NCI-H774 (cell line): ENCODE data around the gene GRAMD4.

Experiments used
- DNase-seq: peaks from one replicate; lab custom pipeline; 2025; lab: John Stamatoyannopoulos, UW

Gene GRAMD4

DNA sequence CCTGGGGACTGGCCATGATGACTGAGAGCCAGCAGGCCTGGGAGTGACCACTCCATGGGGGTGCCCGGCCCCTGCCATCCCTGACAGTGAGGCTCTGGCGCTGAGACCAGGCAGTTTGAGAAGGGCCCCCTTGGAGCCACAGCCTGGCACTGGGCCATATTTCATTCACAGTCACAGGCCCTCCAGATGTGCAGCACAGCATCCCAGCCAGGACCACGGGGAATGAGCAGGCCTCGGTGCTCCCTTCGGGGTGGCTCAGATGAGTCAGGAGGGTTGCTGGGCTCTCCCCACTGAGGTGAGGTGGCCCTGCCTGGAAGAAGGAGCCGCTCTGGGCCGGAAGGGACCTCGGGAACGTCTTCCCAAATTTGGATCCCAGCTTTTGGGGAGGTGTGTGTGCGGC lies 53.0 kb downstream of the GRAMD4 start:
- no peak for DNase-seq

DNA sequence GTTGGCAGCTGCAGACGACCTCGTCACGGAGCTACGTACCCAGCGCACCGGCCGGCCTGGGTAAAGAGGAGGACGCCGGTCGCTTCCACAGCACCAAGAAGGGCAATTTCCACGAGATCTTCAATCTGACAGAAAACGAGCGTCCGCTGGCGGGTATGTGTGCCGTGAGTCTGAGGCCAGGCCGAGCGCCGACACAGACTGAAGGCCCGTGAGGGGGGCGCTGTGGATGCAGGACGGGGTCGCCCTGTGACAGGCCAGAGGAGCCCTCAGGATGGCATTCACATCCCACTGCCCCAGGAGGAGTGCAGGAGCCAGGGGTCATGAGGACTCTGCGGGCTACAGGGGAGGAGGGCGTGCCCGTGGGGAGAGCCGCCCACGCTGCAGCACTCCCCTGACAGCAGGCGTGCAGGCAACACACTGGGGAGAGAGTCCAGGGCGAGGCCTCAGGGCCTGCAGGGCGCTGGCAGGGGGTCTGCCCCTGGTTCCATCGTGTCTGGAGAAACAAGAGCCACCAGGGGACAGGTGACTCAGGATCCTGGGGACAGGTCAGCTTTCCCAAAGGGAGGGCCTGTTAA lies 53.6 kb downstream of the GRAMD4 start:
- DNase-seq = no peak

DNA sequence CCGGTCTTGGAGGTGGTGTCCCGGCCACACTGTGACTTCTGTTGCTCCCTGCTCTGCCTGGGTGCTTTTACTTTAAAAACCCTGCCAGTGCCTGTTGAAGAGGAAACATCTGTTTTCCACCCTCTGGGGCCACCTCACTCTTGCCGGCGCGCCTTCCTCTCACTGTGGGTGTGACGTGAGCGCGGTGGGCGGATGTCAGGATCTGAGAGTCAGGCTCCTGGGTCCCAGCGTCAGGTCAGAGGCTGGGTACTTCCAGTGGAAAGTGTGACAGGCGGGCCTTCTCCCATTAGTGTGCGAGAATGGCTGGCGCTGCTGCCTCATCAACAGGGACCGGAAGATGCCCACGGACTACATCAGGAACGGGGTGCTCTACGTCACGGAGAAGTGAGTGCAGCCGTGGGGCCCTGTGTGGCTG lies 54.2 kb downstream of the GRAMD4 start:
- DNase-seq = no peak

DNA sequence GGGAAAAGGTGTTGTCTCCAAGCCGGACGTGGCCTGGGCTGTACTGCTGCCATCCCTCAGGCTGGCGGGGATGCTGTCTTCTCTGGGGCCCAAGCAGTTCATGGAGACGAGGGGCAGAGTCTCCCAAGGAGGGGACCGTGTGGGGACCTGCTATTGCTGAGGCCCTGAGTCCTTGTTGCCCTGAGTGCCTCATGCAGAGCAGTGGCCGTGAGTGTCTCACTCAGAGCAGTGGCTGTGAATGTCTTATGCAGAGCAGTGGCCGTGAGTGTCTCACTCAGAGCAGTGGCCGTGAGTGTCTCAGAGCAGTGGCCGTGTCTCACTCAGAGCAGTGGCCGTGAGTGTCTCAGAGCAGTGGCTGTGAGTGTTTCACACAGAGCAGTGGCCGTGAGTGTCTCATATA lies 54.7 kb downstream of the GRAMD4 start:
- DNase-seq = no peak

DNA sequence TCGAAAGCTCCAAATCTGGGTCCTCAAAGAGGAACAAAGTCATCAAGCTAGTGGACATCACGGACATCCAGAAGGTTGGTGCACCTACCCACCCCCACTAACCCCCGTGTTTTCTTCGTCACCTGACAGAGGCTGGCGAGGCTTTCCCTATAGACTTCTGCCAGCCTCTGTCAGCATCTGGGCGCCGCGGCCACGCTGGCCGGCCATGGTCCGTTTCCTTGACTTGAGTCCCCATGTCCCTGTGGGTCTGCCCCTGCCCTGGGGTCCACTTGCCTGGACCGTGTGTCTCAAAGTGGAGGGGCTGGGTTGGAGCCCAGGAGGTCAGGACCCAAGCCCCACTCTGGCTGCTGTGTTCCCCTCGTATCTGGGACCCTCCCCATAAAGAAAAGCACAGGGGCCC lies 55.3 kb downstream of the GRAMD4 start:
- no peak for DNase-seq

DNA sequence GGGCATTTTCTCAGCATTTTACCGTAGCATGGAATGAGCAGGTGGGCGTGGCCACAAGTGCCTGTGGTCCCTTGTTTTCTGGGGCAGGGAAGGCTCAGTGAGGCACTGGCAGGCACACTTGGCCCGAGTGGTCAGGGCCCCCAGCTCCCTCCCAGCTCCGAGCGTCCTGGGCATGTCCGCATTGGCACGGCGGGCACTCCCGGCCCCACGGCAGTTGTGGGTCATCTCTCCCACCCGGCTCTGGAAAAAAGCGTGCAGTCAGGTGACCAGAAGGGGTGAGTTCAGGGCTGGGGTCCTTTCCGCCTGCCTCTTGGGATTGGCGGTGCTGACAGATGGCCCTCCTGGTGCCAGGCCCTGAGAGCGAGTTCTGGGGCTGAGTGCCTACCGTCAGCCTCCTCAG lies 55.8 kb downstream of the GRAMD4 start:
- no peak for DNase-seq

DNA sequence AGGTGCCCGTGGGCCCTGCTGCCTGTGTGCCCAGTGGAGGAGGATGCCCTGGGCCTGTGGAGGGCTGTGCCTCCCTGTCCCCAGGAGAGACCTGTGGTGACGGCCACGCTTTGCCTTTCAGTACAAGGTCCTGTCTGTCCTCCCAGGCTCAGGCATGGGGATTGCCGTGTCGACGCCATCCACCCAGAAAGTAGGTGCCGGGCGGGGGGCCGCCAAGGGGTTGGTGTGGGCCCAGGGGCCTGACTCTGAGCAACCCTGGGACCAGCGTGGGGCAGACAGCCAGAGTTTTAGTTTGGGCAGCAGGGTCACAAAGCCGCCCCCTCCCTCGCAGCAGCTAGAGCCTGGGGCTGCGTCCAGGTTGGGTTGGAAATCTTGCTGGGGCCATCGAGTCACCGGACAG lies 56.3 kb downstream of the GRAMD4 start:
- no peak for DNase-seq

DNA sequence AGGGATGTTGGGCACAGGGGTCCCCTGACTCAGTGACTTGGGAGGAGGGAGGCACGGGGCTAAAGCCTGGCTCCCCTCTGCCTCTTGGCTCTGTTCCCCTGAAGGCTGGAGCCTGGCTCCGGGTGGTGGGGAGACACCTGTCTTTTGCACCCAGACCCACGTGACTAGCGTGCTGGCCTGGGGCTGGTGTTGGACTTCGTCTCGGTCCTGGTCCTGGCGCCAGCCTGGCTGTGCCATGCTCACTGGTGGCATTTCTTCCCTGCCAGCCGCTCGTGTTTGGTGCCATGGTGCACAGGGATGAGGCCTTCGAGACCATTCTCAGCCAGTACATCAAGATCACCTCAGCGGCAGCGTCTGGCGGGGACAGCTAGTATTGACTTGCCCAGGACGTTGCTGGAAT lies 56.7 kb downstream of the GRAMD4 start:
- DNase-seq = no peak

DNA sequence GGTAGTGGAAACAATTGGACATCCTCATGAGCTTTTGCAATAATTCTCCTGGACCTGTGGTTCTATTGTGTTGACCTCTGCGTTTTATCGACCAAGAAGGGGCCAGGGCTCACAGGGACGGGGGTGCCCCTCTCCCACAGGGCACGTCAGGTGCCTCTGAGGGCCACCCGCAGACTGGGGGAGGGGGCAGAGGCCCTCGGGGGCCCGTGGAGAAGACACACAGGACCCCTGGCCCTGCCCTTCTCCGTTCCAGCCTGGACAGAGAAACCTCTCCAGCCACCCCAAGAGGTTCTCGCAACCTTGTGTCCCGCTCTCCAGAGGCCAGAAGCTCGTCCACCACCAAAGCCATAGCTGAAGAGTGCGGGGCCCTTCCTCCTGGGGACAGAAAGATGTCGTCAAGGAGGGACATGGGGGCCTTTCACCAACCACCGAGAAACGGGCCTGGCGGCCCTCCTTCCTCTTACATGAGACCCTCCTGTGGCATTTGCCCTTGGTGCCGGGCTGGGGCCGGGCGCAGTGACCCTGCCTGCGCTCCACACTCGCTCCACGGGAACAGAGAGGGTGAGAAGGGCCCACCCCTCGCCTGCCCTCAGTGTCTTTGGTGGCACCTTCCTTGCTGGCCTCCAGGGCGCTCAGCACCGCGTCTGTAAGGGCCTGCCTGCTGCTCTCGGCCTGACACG lies 57.3 kb downstream of the GRAMD4 start:
- DNase-seq = no peak

DNA sequence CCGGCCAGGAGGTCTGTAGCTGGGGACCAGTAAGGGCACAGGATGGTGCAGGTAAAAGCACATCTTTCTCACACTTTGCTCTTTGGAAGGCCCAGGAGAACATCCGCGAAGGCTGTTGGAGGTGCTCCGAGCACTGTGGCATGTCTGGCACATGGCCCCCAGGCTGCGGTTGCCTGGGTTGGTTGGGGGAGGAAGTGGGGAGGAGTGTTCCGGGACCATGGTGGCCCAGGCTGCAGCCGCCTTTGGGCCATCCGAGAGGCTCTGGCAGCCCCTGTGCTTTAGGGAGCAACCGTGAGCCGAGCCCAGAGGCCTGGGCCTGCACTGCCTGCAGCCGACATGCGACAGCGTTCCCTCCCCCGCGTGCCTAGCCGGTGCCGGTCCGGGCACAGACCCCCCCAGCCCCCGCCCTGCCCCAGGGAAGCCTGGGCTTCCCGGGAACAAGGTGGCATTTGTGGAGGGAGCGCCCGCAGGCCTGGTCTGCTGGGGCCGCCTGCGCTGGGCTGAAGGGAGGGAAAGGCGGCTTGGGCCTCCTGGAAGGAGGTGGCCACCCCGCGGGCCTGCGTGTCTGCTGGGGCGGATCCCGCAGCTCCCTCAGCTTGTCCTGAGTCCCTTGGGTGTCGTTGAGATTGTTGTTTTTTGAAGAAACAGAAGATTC lies 57.9 kb downstream of the GRAMD4 start:
- no peak for DNase-seq

DNA sequence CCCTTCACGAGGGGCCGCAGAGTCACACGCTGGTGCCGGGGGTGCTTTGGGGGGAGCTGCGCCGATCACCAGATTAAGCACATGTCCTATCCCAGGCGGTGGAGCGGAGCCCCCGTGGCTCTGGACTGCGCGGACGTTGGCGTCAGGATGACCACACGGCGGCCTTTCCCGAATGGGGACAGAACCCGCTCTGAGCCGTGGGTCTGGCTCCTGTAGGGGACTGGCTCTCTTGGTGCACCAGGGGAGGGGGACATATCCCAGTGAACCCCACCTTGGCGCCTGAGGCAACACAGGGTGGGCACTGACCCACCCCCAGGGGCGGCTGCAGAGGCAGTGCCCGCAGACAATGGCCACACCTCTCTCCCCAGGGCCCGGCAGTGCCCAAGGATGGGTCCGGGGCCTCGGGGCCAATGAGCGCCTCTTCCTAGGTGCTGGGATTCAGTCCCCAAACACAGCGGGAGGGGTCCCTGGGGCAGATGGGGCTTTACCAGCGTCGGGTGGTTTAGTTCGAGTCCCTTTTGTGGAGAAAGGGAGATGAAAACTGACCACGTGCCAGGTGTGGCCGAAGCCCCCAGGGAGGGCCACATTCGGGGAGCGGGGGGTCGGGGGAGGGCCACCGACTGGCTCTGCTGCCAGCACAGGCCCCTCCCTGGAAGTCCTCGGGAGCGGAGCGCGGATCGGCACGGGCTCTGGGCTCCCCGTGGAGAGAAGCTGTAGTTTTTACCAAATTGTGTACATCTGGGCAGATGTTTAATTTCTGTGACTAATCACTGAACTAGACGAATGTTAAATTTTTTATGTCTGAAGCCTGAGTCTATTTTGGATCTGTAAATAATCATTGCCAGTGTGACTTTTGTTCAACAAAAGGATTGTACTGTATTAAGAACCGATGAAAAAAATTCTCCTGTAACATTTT lies 58.9 kb downstream of the GRAMD4 start:
- no peak for DNase-seq

DNA sequence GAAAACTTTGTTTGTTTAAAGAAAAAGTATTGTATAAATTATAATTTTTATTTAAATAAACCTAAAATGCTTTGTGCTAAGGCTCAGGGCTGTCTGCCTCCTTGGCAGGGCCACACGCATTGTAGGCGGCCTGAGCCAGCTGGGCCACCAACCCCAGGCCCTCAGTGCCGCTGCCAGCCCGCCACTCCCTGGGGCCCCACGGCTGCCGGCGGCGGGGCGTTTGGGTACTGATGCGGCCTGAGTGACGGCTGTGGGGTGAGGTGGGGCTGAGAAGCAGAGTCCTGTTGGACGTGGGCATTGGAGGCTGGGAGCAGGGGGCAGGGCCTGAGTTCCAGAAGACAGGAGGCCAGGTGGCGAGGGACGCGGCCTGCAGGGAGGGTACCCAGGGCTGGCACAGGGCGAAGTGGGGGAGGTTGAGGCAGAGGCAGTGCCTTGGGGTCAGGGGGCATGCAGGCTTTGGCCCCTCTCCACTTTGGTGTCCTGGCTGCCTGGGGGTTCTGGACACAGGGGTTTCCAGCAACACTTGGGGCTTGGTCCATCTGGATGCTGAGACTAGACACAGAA lies 59.6 kb downstream of the GRAMD4 start:
- DNase-seq = no peak

DNA sequence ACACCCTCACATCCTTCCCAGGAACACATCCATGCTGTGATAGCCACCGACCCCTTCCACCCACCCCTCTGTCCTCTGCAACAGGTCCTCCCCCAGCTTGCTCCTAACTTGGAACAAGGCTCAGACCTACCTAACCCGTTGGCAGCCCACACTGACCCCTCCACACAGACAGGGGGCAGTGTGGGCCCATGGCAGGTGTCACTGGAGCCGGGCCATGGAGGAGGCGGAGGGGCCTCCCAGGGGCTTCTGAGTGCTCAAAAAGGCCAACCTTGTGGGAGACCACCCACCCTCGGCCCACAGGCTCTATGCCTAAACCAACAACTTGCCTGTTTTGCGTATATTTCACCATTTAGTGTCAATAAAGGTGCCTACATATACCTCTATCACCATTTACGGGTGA lies 60.8 kb downstream of the GRAMD4 start:
- DNase-seq = no peak

DNA sequence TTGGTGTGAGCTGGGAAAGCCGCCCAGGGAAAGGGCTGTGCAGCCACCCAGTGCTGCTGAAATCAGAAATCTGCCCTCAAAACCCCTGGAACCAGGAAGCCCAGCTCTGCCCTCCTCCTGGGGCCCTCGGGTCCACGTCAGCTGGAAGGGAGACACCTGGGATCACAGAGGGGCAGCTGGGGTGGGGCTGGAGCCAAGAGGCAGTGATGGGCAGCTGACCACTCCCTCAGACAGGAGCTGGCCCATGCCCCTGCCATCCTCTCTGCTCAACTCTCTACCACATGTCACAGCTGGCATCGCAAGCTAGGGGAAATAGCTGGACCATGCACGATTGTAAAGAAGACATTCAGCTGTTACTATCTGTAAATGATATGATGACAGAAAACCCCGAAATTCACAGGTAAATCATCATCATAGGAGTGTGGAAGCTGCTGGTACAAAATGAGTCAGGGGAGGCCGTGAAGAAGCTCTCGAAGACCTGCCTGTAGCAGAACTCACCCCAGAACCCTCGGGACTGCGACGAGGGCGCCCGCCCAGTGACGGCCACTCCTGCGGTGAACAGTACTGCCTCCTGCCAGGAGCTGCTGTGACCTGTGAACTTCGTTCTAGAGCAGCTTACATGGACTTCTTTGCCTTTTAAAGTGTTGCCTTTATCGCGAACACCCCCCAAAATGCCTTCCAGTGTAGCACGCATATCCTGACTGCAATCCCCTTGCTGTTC lies 62.0 kb downstream of the GRAMD4 start:
- DNase-seq = no peak

DNA sequence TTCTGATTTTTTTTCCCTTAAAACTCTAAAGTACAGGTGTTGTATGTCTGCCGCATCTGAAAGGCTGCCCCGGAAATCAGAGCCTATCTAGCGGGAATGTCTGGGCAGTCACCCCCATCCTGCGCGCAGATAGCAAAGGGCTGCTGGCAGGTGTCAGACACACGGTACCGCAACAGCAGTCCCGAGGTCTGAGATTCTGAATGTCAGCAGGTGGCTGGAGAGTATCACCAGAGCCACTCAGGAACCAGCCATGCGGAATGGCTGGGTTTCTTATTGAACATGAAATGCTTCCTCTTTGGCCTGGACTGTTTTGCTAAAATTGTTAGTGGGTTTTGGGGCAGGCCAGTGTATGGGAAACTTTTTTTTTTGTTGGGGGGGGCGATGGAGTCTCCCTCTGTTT lies 64.5 kb downstream of the GRAMD4 start:
- peak; percentile 2 for DNase-seq

DNA sequence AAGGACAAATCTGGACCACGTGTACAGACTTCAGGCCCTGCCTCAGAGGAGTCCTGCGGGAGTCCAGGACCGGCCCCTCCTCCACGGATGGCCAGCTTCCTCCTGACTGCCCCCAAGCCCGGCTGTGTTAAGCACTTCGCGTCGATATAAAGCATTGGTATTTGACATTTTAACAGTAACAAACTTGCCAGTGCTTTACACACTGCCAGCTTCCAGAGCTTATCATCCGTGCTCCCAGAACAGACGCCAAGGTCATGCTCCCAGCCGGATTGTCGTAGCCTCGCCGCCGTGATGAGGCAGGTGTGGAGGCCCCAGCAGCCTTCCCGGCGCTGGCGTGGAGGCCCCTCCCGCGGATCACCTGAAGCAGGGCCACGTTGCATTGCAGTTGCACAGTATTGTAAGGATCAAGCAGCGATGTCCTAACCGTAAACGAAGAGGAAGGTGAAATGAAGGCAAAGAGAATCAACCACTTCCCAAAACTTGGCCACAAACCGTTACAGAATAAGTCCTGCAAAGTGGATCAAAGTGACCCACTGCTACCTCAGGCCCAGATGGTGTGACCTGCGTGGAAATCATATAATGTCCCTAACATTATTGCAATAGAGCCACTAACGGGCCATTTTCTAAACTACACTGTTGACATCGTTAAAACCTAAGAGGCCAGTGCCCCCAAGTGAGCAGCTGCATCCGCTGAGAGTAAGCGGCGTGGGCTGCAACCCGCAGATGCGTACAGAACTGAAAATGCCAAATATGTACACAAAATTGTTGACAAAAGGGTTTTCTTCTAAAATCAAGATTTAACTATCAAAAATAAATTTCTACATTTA lies 66.2 kb downstream of the GRAMD4 start:
- no peak for DNase-seq

DNA sequence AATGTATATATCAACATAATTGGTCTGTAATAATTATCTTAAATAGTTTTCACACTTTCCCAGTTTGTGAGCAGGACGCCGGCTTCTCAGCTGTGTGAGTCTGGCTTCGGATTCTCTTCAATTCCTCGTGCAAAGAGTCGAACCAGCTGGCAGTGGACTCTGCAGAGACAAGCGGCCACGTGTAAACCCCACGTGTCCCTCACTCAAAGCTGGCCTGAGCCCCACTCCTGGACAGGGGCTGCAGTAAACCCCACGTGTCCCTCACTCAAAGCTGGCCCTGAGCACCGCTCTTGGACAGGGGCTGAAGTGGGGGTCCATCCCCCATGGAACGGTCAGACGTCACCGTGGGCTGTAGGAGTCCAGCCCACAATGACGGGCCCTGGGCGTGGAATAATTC lies 66.9 kb downstream of the GRAMD4 start:
- DNase-seq = no peak

DNA sequence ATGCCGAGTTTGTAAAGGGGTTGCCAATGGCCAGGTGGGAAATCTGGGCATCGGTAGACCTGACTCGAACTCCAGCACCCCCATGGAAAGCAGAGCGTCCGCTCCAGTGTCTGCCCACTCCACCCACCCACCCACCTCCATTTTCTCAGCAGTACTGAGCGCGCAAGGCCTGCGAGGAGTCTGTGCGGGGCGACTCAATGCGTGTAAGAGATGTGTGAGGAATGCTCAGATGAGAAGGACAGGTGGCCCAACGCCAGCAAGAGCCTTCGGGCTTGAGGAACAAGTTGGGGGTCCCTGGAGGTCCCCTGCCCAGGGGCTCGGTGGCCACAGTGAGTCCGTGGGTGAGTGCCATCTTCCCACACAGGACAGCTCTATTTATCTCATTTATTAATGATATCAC lies 67.3 kb downstream of the GRAMD4 start:
- no peak for DNase-seq

DNA sequence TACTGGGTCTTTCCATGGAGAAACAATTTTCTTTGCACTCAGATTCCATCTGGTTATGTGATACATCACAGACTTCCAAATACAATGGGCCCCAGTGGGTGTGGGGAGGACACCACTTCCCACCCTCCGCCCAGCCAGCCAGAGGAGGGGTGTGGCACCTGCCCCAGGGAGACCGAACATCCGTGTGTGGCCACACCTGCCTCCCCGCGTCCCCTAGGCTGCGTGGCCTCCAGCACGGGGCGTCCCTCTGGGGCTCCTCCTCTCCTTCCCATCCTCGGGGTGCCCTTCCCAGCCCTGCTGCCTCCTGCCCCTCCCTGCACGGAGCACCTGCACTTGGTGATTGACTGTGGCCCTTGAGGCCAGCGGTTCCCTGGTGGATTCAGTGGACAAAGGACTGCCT lies 68.8 kb downstream of the GRAMD4 start:
- DNase-seq = no peak

DNA sequence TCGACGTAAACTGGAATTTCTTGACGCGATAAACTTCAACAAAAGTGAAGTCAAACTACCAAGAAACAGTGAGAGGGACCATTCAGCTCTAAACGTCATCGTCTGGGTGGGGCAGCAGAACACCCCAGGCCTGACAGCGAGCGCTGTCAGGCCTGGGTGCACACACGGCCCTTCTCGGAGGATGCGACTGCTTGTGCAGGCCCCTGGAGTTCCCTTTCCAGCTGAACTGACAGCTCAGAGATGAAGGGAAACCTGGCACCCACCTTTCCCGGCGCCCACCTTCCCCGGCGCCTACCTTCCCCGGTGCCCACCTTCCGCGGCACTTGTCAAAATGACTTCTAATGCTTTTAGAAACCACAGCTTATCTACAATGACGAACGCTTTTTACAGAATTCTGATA lies 70.0 kb downstream of the GRAMD4 start:
- no peak for DNase-seq

DNA sequence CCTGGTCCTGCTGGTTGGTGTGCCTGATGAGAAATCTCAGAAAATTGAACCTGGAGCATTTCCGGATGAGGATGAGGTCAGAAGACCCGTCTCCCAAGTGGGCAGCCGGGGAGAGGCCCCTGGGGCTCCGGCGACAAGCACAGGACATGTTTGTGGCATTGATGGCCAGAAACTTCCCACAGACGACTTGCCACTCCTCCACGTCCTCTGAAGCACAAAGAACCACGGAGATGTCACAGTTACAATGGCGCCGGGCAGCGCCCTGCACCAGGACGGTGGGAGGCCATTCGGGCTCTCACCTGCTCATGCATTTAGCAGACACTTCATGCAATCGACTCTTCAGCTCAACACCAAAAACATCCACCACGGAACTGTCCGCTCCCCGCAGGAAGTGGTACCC lies 71.4 kb downstream of the GRAMD4 start:
- DNase-seq = no peak
